H1 (cell line): ENCODE data around the gene AP5S1. TPM values are rescaled to one million over a fixed set of nuclear protein-coding genes. Genes with fewer than 3 reads are reported as not detected.

Experiments
- CTCF ChIP-seq, 3 experiments: IDR thresholded peaks; 1 replicate in 2 of 3; 2 replicates in 1 of 3; pipeline versions ENCODE4 v1.5.1 to v1.6.1; 2011; ENCODE audit warnings: low read length in 3 of 3, mild to moderate bottlenecking in 3 of 3, inconsistent platforms in 2 of 3, low read depth in 1 of 3, moderate library complexity in 1 of 3; ENCODE audit not compliant: insufficient read depth in 1 of 3; ENCODE audit errors: control extremely low read depth in 1 of 3
- EGR1 ChIP-seq: IDR thresholded peaks from 2 replicates; pipeline ENCODE4 v1.6.1; 2011; ENCODE audit warnings: low read depth, low read length, borderline replicate concordance
- MAX ChIP-seq: IDR thresholded peaks from 2 replicates; pipeline ENCODE4 v1.6.1; 2012; ENCODE audit warnings: inconsistent platforms
- RNF2 ChIP-seq: fragments of 200-900, 300-1000 bp; sonication (generic); IDR thresholded peaks from 2 replicates; pipeline ENCODE4 v1.7.1; 2016; ENCODE audit warnings: borderline replicate concordance, low read depth, mild to moderate bottlenecking, antibody characterized with exemption, low read length; ENCODE audit not compliant: poor library complexity, severe bottlenecking; ENCODE audit errors: missing control alignments
- SIN3A ChIP-seq, 2 experiments: IDR thresholded peaks in 1 of 2; conservative IDR thresholded peaks in 1 of 2; 2 replicates each; pipeline ENCODE4 v1.6.1; 2011 to 2012; ENCODE audit warnings: low read length in 2 of 2, improper control_type of control experiment in 1 of 2, low read depth in 1 of 2, mild to moderate bottlenecking in 1 of 2
- SP1 ChIP-seq: IDR thresholded peaks from 2 replicates; pipeline ENCODE4 v1.6.1; 2011; ENCODE audit warnings: low read depth, low read length
- TEAD4 ChIP-seq: IDR thresholded peaks from 2 replicates; pipeline ENCODE4 v1.6.1; 2012; ENCODE audit warnings: low read depth, low read length, inconsistent platforms, mixed read lengths
- polyA plus RNA-seq, 7 experiments: library from polyadenylated mRNA; depleted of rRNA in 3 of 7; stranded (reverse) in 5 of 7; unstranded in 2 of 7; fragments of >200 nt in 5 of 7; fragments of 200-250 nt in 2 of 7; gene quantifications; 1 replicate in 5 of 7; 2 replicates in 1 of 7; 4 replicates in 1 of 7; pipeline versions ENCODE4 v1.2.1 to v1.2.3, GENCODE V29; 2011 to 2013; ENCODE audit warnings: missing spikeins in 2 of 7, mixed read lengths in 2 of 7
- total RNA-seq: library from RNA; stranded (reverse); fragmentation: NEBNext Ultra II Directional; extraction: Animal tissue kit (Norgen Biotek cat#: 25700); gene quantifications from 2 replicates; pipeline ENCODE4 v1.2.1, GENCODE V29; 2021

Gene AP5S1
- total and polyA plus RNA-seq, 2 of the 8 experiments (the other 6 are each of a cell fraction or from before 2014, with no cell fraction given): 3.3 to 3.7 TPM

- TF ChIP-seq TEAD4 (peak; percentile 48), SIN3A (conservative IDR thresholded peaks at IDR 0.05 in 1 of 2, IDR thresholded peaks at IDR 0.05 in 1 of 2; ENCODE audit: low read depth in 1 of 2, low read length in 2 of 2) (0 out of 4 replicates have a peak, but pooled peaks of 1 of the 2 experiments have one; percentile 12), EGR1 (no peak), MAX (peak; percentile 82), CTCF (IDR thresholded peaks at IDR 0.05; ENCODE audit: control extremely low read depth in 1 of 3, insufficient read depth in 1 of 3, low read depth in 1 of 3, low read length in 3 of 3) (peak in 2 of 3 experiments; percentile 0 to 3; a peak in 1 of 4 replicates), RNF2 (peak; percentile 59), SP1 (no peak)
These were observed 42.4 kb upstream of the AP5S1 start (continued) for GRCh38 chr20:3777716-3778629.
